HT1080 (cell line): ENCODE results near the gene PDHX. TPM values are rescaled to one million over a fixed set of nuclear protein-coding genes. Genes with fewer than 3 reads are reported as not detected.

Source experiments
- DNase-seq: peaks from one replicate; pipeline ENCODE4 v3.0.0-alpha.2; 2015; ENCODE audit warnings: low read depth
- total RNA-seq: library from RNA; depleted of rRNA; stranded (reverse); fragments of >200 nt; shearing (Covaris generic); gene quantifications from 2 replicates; pipeline ENCODE4 v1.2.3, GENCODE V29; 2014

Gene PDHX
- total RNA-seq, 1 experiment from 2014 or later, result 37.9 TPM

DNA sequence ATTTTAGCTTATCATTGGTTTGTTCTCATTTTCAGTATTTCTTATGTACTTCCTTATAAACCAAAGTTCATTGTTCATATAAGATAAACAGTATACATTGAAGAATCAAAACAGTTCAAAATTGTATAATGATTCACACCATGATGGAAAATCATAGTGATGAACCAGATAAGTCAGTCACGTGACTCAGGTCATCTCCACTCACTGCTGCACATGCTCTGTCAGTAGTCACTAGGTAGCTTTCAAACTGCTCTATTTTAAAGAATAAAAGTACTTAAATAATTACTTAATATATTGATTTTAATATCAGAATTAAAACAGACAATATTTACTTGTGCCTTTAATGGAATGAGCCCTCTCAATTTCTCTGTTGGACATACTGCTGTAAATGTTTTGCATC, 37.5 kb downstream of the PDHX start:
- no peak for DNase-seq

DNA sequence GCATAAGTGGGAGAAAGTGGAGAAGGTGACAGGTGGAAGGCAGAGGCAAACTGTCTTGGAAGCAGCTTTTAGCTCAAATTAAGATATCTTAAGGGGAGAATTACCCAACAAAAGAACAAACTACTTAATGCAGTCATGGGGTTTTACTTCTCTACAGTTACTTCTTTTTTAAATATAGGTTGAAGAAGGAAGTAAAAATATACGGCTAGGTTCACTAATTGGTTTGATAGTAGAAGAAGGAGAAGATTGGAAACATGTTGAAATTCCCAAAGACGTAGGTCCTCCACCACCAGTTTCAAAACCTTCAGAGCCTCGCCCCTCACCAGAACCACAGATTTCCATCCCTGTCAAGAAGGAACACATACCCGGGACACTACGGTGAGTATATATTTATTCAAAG, 40.8 kb downstream of the PDHX start:
- no peak for DNase-seq

DNA sequence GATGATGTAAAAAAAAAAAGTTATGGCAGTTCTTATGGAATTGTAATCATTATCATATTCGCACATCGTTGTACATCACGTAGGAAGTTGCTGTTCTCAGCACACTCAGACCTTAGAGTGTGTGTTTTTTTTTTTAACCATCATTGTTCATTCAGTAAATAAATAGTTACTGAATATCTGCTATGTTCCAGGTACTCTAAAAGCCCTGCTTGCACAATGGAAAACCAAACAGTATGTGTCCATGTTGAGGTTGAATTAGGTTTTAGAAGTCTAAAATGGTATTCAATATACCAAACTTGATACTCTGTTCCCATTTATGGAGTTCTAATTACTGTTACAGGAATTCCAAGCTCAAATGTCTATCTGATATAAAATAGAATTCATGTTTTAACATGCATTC, 41.2 kb downstream of the PDHX start:
- DNase-seq, result no peak

DNA sequence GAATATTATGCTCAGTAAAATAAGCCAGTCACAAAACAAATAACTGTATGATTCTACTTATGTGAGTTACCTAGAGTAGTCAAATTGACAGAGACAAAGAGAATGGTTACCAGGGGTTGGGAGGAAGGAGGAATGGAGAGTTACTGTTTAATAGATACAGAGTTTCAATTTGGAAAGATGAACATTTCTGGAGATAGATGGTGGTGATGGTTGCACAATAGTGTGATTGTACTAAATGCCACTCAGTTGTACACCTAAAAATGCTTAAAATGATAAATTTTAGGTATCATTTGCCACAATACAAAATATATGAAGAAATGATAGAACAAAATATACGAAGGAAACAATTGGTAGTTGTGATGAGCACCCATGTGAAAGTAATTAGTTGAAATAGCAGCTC, 43.4 kb downstream of the PDHX start:
- DNase-seq, result no peak

DNA sequence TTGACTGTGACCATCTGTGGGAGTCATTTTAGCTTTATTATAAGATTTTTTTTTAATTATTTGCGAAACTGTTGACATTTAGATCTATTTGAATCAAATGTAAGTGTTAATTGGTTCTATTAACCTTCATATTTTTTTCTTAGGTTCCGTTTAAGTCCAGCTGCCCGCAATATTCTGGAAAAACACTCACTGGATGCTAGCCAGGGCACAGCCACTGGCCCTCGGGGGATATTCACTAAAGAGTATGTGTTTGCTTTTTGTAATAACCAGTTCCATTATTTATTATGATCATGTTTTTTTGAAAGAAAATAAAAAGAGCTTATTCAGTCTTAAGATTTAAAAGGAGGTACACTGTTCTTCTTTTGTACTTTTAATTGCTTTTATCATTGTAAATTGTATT, 43.9 kb downstream of the PDHX start:
- no peak for DNase-seq

DNA sequence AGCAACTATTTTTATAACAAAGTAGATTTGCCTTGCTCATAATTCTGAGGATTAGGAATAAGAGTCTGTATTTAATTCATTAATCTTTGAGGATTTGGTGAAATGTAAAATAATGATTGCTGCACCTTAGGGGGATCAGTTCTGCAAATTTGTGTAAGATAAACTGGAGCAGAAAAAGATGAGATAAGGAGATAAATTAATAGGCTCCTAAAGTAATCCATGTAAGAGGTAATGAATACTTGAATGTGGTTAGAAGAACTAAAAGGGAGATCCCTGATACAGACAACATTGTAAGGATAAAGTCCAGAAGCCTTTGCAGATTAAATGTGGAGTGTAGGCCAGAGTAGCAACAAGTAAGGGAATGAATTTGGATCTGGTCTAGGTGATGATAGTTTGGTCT, 45.6 kb downstream of the PDHX start:
- no peak for DNase-seq

DNA sequence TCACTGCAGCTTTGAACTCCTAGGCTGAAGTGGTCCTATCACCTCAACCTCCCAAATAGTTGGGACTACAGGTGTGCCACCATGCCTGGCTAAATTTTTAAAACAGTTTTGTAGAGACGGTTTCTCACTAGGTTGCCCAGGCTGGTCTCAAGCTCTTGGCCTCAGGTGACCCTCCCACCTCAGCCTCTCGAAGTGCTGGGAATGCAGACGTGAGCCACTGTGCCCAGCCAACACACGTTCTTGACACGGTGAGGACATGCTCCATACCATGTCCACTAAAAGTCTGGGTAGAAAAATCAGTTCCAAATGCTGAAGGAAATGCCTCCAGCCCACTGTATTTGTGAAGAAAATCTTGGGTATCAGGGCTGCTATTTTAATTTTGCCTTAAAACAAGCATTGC, 46.9 kb downstream of the PDHX start:
- no peak for DNase-seq

DNA sequence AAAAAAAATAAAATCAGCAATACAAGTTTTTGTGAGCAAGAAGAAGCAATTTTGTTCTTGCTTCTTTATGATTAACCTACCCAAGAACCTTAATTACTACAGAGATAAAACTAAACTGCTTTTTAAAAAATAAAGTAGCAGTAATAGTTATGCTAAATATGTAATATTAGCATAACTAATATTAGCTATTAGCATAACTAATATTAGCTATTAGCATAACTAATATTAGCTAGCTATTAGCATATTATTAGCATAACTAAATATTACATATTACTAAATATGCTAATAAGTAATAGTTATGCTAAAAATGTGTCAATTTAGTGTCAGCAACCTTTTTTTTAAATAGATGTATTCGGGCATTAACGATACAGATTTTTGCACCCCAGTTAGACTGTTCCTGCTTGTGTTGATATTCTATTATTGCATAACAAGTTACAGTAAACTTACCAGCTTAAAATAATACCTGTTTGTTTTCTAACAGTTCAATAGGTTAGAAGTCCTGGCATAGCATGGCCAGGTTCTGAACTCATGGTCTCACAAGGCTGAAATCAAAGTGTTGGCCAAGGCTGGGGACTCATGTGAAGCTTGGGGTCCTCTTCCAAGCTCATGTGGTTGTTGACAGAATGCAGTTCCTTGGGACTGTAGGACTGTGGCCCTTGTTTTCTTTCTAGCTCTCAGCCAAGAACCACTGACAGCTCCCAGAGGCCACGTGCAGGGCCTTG, 48.4 kb downstream of the PDHX start:
- DNase-seq, result no peak

DNA sequence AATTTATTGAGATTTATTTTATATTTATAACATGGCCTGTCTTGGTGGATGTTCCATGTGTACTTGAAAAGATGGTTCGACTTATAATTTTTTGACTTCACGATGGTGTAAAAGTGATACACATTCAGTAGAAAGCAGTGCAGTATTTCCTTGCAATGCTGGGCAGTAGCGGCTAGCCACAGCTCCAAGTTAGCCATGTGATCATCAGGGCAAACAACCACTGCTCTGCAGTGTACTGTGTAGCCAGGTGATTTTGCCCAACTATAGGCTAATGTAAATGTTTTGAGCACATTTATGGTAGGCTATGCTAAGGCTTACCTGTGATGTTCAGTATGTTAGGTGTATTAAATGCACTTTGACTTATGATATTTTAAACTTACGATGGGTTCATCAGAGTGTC, 52.4 kb downstream of the PDHX start:
- DNase-seq, result no peak

DNA sequence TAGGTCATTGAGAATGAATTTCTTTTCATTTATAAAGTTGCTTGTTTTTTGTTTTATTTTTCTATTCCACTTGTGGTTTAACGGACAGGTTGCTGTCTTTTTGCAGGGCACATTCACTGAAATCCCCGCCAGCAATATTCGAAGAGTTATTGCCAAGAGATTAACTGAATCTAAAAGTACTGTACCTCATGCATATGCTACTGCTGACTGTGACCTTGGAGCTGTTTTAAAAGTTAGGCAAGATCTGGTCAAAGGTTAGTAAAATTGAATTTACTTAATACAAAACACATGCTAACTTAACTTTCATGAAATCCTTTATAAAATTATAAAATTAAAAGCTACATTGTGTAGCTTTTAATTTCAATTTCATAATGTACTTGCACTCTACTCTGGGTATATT, 53.6 kb downstream of the PDHX start:
- no peak for DNase-seq

DNA sequence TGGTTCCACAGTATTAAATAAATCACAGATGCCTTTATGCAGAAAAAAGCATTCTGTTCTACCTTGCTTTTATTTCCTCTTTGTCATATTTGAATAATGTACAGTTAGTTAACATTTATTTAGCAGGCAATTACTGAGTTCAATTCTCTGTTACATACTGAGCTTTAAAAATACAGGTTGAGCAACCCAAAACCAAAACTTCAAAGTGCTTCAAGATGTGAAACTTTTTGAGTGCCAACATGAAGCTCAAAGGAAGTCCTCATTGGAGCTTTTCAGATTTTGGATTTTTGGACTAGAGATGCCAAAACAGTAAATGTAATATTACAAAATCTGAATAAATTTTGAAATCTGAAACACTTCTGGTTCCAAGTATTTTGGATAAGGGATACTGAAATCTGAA, 54.1 kb downstream of the PDHX start:
- no peak for DNase-seq

DNA sequence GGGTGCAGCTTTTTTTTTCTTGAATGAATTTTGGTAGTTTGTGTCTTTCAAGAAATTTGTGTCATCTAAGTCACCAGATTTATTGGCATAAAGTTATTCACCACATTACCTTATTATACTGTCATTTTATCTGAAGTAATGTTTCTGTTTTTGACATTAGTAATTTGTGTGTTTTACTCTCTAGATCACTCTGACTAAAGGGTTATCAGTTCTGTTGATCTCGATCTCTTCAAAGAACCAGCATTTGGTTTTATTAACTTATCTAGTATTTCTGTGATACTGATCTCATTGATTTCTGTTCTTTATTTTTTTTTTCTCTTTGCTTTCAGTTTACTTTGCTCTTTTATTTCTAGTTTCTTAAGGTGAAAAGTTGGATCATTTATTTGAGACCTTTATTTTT, 55.5 kb downstream of the PDHX start:
- DNase-seq, result no peak

DNA sequence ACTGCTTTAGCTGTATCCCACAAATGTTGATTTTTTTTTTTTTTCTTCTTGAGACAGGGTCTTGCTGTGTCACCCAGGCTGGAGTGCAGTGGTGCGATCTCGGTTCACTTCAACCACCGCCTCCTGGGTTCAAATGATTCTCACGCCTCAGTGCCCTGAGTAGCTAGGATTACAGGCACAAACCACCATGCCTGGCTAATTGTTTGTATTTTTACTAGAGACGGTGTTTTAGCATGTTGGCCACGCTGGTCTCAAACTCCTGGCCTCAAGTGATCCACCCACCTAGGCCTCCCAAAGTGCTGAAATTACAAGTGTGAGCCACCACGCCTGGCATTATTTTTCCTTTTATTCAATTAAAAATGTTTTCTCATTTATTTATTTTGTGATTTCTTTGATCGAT, 55.9 kb downstream of the PDHX start:
- DNase-seq, result no peak

DNA sequence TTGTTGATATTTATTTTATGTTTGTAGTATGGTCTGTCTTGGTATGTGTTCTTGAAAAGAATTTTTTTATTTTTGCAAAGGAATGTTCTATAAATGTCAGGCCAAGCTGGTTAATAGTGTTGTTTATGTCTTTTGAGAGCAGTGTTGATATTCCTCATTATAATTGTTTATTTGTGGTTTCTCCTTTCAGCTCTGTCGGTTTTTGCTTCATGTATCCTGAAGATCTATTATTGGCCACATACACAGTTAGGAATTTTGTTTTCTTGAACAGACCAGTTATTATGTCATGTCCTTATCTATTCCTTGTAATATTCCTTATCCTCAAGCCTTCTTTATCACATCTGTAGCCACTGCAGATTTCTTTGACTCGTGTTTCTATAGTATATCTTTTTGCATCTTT, 56.5 kb downstream of the PDHX start:
- DNase-seq, result no peak

DNA sequence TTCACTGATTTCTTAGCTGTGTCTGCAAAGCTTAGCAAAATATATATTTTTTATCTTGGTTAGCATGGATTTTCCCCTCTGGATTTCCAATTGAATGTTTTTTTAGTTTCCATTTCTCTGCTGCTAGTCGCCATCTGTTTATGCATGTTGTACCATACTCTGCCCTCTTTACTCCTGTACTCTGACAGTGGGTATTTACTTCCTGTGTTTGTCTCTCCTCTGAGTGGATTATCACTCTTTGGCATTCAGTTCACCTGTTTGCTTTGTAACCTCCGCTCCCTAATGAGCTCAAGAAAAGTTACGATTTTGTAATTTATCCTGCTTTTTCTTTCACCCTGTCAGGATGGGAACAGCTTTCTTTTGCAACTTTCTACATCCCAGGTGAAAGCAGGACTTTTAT, 59.1 kb downstream of the PDHX start:
- no peak for DNase-seq

DNA sequence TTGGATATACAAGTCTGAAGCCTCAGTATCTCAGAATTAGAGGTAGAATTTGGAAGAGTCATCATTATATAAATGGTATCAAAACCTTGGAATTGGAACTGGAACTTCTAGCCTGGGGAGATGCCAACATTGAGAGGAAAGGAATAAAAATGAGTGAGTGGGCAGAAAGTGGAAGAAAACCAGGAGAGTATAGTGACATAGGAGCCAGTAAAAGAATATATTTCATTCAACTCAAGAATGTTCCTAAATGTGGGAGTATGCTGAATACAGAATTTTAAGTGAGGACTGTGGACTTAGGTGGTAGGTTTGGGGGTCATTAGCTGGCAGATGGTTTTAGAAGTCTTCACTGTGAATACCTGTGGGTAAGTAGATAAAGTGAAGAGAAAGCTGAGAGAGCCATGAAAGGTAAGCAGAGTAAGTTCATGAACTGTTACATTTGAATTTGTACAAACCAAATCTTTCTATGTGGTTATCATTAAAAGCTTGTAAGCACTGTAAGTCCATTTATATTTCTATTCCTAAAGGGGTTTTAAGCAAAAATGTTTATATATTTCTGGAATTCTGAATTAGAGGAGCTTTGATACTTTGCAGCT, 60.2 kb downstream of the PDHX start:
- no peak for DNase-seq

DNA sequence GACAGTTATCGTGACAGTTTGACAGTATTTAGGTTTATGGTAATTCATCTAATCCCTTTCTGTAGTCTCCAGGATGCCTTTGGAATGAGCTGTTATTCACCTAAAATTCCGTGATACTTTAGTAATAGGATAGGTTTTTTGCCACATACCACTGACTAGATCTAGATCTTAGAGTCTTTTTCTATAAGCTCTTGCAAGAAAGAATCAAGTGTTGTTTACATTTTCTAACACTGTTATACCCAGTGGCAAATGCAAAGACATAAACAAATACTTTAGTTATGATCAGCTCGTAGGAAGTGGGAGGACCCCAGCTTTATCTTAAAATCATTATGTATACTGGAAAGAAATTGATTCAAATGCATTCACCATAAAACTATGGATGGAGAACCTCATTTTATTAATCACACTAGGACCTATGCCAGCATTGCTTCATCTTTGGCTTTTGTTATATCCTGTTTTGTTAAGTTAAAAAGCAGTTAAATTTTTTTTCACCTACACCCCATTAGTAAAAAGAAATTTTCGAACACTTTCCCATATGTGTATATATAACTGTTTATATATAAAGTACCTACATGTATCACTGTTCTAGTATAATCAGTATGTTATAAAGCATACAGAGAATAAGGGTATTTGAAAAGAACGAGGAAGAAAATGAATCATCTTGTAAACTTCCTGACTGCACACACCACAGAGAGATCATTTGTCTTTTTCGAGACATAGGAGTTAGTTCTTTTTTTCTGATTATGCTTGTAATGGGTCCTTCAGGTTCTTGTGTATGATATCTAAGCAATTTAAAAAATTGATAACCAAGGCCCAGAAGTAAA, 60.9 kb downstream of the PDHX start:
- peak; percentile 87 for DNase-seq

DNA sequence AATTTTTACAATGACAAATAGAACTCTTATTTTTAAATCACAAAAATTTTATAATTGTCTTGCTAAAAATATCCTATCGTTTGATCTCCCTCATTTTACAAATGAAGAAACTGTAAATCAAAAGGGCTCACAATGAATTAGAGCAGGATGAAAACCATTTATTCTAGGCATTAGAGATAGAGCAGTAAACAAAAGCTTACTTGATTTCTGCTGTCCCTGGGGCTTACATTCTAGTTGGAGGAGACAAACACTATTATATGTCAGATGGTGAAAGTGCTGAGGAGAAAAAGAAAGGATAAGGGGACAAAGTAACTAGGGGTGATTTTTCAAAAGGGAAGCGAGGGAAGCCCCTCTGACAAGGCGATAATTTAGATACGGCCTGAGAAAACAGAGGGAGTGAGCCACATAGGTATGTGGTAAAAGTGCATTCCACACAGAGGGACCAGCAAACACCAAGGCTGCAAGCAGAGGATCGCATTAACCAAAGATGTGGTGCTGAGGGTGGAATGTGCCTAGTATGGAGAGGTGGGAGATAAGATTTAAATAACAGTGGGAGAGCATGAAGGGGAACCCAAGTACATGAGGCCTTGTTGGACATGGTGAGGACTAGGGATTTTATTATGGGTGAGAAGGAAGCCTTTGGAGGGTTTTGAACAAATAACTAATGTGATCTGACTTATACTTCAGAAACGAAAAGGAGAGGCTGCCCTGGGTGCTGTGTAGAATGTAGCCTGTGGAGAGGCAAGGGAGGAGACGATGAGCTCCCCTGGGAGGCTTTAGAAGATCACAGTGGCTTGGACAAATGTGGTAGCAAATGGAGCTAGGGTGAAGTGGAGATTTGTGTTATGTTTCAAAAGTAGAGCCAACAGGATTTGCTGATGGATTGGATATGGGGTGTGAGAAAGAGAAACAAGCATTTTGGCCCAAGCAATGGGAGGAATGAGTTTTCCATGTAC, 62.1 kb downstream of the PDHX start:
- DNase-seq, result peak; percentile 43

DNA sequence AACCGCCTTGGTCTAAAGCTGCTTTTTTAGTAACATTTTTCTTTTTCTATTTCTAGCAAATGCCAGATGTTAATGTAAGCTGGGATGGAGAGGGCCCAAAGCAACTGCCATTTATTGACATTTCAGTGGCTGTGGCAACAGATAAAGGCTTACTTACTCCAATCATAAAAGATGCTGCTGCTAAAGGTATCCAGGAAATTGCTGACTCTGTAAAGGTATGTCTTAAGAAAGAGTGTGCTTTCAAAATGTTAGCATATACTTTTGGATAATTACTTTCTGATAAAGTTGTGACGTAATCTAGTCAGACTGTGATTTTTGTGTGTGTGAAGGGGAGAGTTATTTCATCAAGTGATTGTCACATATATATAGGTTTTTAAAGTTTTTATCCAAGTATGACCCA, 68.1 kb downstream of the PDHX start:
- no peak for DNase-seq

DNA sequence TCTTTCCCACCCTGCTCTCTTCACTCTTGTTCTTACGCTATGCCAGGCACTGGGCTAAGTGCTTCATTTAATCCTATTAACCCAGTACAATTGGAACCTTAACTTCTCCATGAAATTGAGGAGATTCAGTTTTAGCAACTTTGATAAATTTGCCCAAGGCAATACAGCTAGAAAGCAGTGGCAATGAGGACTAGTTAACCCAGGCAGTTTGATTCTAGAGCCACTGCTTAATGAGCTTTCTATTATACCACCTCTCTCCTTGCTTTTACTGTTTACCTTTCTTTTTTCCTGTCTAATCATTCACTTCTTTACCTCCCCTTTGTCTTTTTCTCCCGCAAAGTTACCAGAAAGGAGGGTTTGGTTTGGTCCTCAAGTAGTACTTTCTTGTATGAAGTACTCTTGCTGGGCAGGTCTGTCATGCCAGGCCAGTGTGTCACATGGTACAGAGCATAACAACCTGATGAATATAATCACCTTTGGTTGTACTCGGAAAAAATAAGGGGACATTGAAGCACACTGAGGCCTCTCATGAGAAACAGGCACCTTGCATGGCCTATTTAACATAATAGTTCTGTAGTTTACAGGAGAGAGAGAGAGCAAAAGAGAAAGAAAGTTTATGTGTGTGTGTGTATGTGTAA, 70.6 kb downstream of the PDHX start:
- DNase-seq, result no peak

DNA sequence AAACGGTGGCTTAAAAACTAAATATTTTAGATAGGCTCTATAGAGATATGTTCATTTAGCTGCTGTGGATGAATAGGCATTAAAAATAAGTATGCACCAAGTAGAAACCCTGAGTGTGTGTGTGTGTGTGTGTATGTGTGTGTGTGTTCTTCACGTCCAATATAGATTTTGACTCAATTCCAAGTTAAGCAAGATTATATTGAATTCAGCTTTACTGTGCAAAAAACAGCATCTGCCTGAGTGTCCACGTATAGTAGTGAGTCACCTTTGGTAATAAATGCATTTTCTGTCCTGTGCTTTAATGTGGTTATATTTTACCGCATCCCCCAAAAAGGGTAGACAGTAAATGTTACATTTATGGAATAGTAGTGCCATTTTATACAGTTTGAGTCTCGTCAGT, 71.2 kb downstream of the PDHX start:
- DNase-seq, result peak; percentile 68
